Rectal smooth muscle tissue (tissue), 1 donor: ENCODE results near the gene FIBCD1.

Experiments used
- H3K27ac ChIP-seq: one replicate; pipeline ENCODE4 v1.7.0; 2013; ENCODE audit warnings: low read depth, low read length, inconsistent platforms
- H3K27me3 ChIP-seq: one replicate; pipeline ENCODE4 v1.7.0; 2013; ENCODE audit warnings: low read length; ENCODE audit not compliant: control insufficient read depth, insufficient read depth
- H3K36me3 ChIP-seq: one replicate; pipeline ENCODE4 v1.7.0; 2013; ENCODE audit warnings: low read length; ENCODE audit not compliant: control insufficient read depth, insufficient read depth
- H3K4me1 ChIP-seq: one replicate; pipeline ENCODE4 v1.7.0; 2013; ENCODE audit warnings: low read length; ENCODE audit not compliant: control insufficient read depth, insufficient read depth
- H3K4me3 ChIP-seq: one replicate; pipeline ENCODE4 v1.7.0; 2013; ENCODE audit warnings: low read length
- H3K9ac ChIP-seq: one replicate; pipeline ENCODE4 v1.7.0; 2013; ENCODE audit warnings: low read length

The FIBCD1 gene

GRCh38 chr9:130893341-130894101 lies 45.5 kb downstream of the FIBCD1 start:
- Histone ChIP-seq H3K36me3 (peaks cover 16% of the 10 kb centered on the region), H3K9ac (no peak overlapping the region), H3K27ac (no peak overlapping the region), H3K4me1 (peaks cover 11% of the 10 kb centered on the region), H3K4me3 (no peak overlapping the region), H3K27me3 (no peaks in the 10 kb centered on the region)

- Histone ChIP-seq H3K27me3 (no peaks in the 10 kb centered on the region), H3K4me1 (peaks cover 11% of the 10 kb centered on the region), H3K4me3 (no peak overlapping the region), H3K36me3 (peaks cover 17% of the 10 kb centered on the region), H3K27ac (no peak overlapping the region), H3K9ac (no peak overlapping the region)
These were observed 46.4 kb downstream of the FIBCD1 start for GRCh38 chr9:130892477-130893304.

- no peaks in the 10 kb centered on the region for H3K27me3 ChIP-seq
- no peak overlapping the region for H3K27ac ChIP-seq
- H3K9ac ChIP-seq, result no peak overlapping the region
- H3K4me3 ChIP-seq, result no peak overlapping the region
- peaks cover 22% of the 10 kb centered on the region for H3K36me3 ChIP-seq
- peaks cover 15% of the 10 kb centered on the region for H3K4me1 ChIP-seq
These were observed 47.2 kb downstream of the FIBCD1 start for GRCh38 chr9:130891688-130892476.

- Histone ChIP-seq H3K27ac (no peak overlapping the region), H3K36me3 (peaks cover 25% of the 10 kb centered on the region), H3K4me1 (peaks cover 15% of the 10 kb centered on the region), H3K27me3 (no peaks in the 10 kb centered on the region), H3K4me3 (no peak overlapping the region), H3K9ac (no peak overlapping the region)
These were observed 48.0 kb downstream of the FIBCD1 start for GRCh38 chr9:130890870-130891687.

GRCh38 chr9:130890124-130890523 lies 48.9 kb downstream of the FIBCD1 start:
- H3K36me3 ChIP-seq, result peaks cover 29% of the 10 kb centered on the region
- H3K4me1 ChIP-seq, result peaks cover 17% of the 10 kb centered on the region

GRCh38 chr9:130888146-130888885 lies 50.7 kb downstream of the FIBCD1 start:
- Histone ChIP-seq H3K27me3 (no peaks in the 10 kb centered on the region), H3K27ac (no peak overlapping the region), H3K9ac (no peak overlapping the region), H3K4me3 (no peak overlapping the region), H3K4me1 (peaks cover 7% of the 10 kb centered on the region), H3K36me3 (peaks cover 39% of the 10 kb centered on the region)

More at GRCh38 chr9:130890124-130890523, 48.9 kb downstream of the FIBCD1 start:
- no peak overlapping the region for H3K27ac ChIP-seq
- H3K9ac ChIP-seq, result no peak overlapping the region
- no peak overlapping the region for H3K4me3 ChIP-seq
- no peaks in the 10 kb centered on the region for H3K27me3 ChIP-seq

GRCh38 chr9:130887494-130888144 lies 51.4 kb downstream of the FIBCD1 start:
- H3K4me1 ChIP-seq, result peaks cover 7% of the 10 kb centered on the region
- H3K9ac ChIP-seq, result no peak overlapping the region
- no peak overlapping the region for H3K4me3 ChIP-seq
- H3K36me3 ChIP-seq, result peaks cover 44% of the 10 kb centered on the region
- H3K27me3 ChIP-seq, result no peaks in the 10 kb centered on the region
- no peak overlapping the region for H3K27ac ChIP-seq

GRCh38 chr9:130886981-130887380 lies 52.1 kb downstream of the FIBCD1 start:
- no peak overlapping the region for H3K4me3 ChIP-seq
- H3K36me3 ChIP-seq, result peaks cover 42% of the 10 kb centered on the region
- H3K9ac ChIP-seq, result no peak overlapping the region
- no peak overlapping the region for H3K27ac ChIP-seq
- peaks cover 7% of the 10 kb centered on the region for H3K4me1 ChIP-seq
- H3K27me3 ChIP-seq, result no peaks in the 10 kb centered on the region

GRCh38 chr9:130885484-130886375 lies 53.3 kb downstream of the FIBCD1 start:
- no peaks in the 10 kb centered on the region for H3K27me3 ChIP-seq
- H3K4me3 ChIP-seq, result no peak overlapping the region
- H3K27ac ChIP-seq, result peak overlapping the region; percentile 38
- no peak overlapping the region for H3K9ac ChIP-seq
- peaks cover 7% of the 10 kb centered on the region for H3K4me1 ChIP-seq
- peaks cover 47% of the 10 kb centered on the region for H3K36me3 ChIP-seq
